ENCODE results near the gene ZNF277.

The ZNF277 gene

DNA sequence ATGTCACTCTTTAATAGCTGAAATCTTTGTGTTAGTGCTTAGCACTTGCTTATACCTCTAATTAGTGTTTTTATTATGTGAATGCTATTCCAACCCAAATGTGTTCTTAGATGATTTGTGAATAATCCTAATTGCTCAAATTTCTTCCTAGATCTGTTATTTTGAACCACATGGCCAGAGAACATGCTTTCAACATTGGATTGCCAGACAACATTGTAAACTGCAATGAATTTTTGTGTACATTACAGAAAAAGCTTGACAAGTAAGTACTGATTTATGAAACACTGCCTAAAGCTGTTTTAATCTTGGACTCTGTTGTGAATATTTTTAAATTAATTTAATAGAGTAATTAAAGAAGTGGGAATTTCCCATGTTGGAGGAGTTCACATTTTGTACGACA, 121.1 kb downstream of the ZNF277 start:
- no peak overlapping the region for H3K9ac ChIP-seq
- H3K36me3 ChIP-seq, result peaks cover 43 to 100% (median 72%) of the 10 kb centered on the region in 11 experiments
- no peaks in the 10 kb centered on the region for H3K4me1 ChIP-seq
- no peak overlapping the region for H3K27ac ChIP-seq
- H3K27me3 ChIP-seq, result no peaks in the 10 kb centered on the region
- H4K20me1 ChIP-seq, result no peaks in the 10 kb centered on the region
- TF ChIP-seq Cebpa-rat (IDR thresholded peaks at IDR 0.05), result no peak
- no peak overlapping the region for H3K4me2 ChIP-seq
- no peak overlapping the region for H3K4me3 ChIP-seq
- peaks cover 0 to 11% (median 4%) of the 10 kb centered on the region in 11 experiments; a peak in 11 of 22 replicates for H3K9me3 ChIP-seq (replicated peaks in 1 of 11)

- H3K9me3 ChIP-seq (replicated peaks in 1 of 11), result no peaks in the 10 kb centered on the region; a peak in 1 of 22 replicates
- no peaks in the 10 kb centered on the region for H3K4me1 ChIP-seq
- H3K4me2 ChIP-seq, result no peak overlapping the region
- no peak overlapping the region for H3K4me3 ChIP-seq
- H3K36me3 ChIP-seq, result peaks cover 19 to 99% (median 49%) of the 10 kb centered on the region in 11 experiments; a peak in 21 of 22 replicates
- no peak overlapping the region for H3K9ac ChIP-seq
- no peak for TF ChIP-seq Cebpa-rat (IDR thresholded peaks at IDR 0.05)
- no peaks in the 10 kb centered on the region for H3K27me3 ChIP-seq
- no peaks in the 10 kb centered on the region for H4K20me1 ChIP-seq
- H3K27ac ChIP-seq, result no peak overlapping the region
These were observed 125.0 kb downstream of the ZNF277 start for GRCh38 chr7:112331492-112331891.

GRCh38 chr7:112334366-112334765, 127.9 kb downstream of the ZNF277 start:
- no peak overlapping the region for H3K4me3 ChIP-seq
- H3K9ac ChIP-seq, result no peak overlapping the region
- no peaks in the 10 kb centered on the region for H3K9me3 ChIP-seq (replicated peaks in 1 of 11)
- H3K4me1 ChIP-seq, result no peaks in the 10 kb centered on the region
- no peak for TF ChIP-seq Cebpa-rat (IDR thresholded peaks at IDR 0.05)
- peaks cover 16 to 99% (median 48%) of the 10 kb centered on the region in 11 experiments; a peak in 21 of 22 replicates for H3K36me3 ChIP-seq
- H3K27me3 ChIP-seq, result no peaks in the 10 kb centered on the region
- no peak overlapping the region for H3K27ac ChIP-seq
- no peak overlapping the region for H3K4me2 ChIP-seq
- no peaks in the 10 kb centered on the region for H4K20me1 ChIP-seq

GRCh38 chr7:112336261-112336660, 129.8 kb downstream of the ZNF277 start:
- H3K4me3 ChIP-seq, result no peak overlapping the region
- no peak for TF ChIP-seq Cebpa-rat (IDR thresholded peaks at IDR 0.05)
- H3K9ac ChIP-seq, result no peak overlapping the region
- H3K36me3 ChIP-seq, result peaks cover 15 to 99% (median 46%) of the 10 kb centered on the region in 11 experiments; a peak in 21 of 22 replicates
- no peaks in the 10 kb centered on the region for H3K9me3 ChIP-seq (replicated peaks in 1 of 11)
- H3K4me2 ChIP-seq, result no peak overlapping the region
- no peaks in the 10 kb centered on the region for H4K20me1 ChIP-seq
- no peak overlapping the region for H3K27ac ChIP-seq
- H3K27me3 ChIP-seq, result no peaks in the 10 kb centered on the region
- H3K4me1 ChIP-seq, result no peaks in the 10 kb centered on the region

- Histone ChIP-seq H3K9ac (no peak overlapping the region), H3K36me3 (peaks cover 16 to 99% (median 52%) of the 10 kb centered on the region in 11 experiments; a peak in 21 of 22 replicates), H3K4me1 (no peaks in the 10 kb centered on the region), H3K9me3 (replicated peaks in 1 of 11) (0 out of 22 replicates have a peak, but pooled peaks cover 0 to 1% (median 0%) of the 10 kb centered on the region in 11 experiments), H3K27me3 (no peaks in the 10 kb centered on the region), H4K20me1 (no peaks in the 10 kb centered on the region), H3K27ac (no peak overlapping the region), H3K4me3 (no peak overlapping the region), H3K4me2 (no peak overlapping the region)
- no peak for TF ChIP-seq Cebpa-rat (IDR thresholded peaks at IDR 0.05)
These were observed 130.6 kb downstream of the ZNF277 start for GRCh38 chr7:112336936-112337576.

DNA sequence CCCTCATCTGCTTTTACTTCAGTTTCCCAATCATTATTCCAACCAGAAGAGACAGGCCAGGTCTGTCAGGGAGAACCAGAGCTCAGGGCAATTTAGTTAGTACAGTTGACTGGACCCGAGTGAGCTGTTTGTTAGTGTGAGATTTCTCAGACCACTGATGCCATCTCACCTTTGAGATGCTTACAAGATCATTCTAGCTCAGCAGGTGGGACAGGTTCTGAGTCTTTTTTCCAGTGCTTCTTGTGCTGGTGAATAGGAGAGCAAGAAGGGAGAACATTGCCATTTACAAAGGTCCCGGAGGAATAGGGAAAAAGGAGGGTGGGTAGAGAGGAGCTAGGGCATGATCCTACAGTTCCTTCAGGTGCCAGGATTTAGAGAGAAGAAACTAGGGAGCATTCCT, 131.4 kb downstream of the ZNF277 start:
- H3K4me2 ChIP-seq, result no peak overlapping the region

DNA sequence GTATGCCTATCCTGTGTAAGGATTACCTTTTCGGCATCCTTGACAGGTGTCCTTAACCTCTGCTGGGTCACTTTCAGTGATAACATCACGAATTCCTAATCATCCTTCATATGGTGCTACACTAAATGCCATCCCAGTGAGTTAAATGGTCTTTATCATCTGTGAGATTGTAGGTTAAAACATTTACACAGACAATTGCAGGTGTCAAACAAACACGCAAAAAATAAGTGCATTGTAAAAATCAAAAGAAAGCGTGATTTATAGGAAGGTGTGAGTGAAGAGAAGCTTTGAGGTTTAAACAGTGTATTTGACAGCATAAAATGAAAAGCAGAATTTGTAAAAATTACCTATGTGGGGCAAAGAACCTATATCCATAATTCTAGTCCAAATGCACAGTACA, 132.3 kb downstream of the ZNF277 start:
- no peak overlapping the region for H3K4me2 ChIP-seq
- no peak overlapping the region for H3K4me3 ChIP-seq
- H3K9me3 ChIP-seq (replicated peaks in 1 of 11), result peaks cover 0 to 12% (median 3%) of the 10 kb centered on the region in 11 experiments; a peak in 2 of 22 replicates
- no peaks in the 10 kb centered on the region for H3K27me3 ChIP-seq
- no peaks in the 10 kb centered on the region for H4K20me1 ChIP-seq
- no peaks in the 10 kb centered on the region for H3K4me1 ChIP-seq
- H3K36me3 ChIP-seq, result peaks cover 28 to 99% (median 64%) of the 10 kb centered on the region in 11 experiments; a peak in 21 of 22 replicates
- no peak overlapping the region for H3K27ac ChIP-seq
- H3K9ac ChIP-seq, result no peak overlapping the region
- TF ChIP-seq Cebpa-rat (IDR thresholded peaks at IDR 0.05), result no peak

More for the DNA sequence above, 131.4 kb downstream of the ZNF277 start:
- Histone ChIP-seq H3K4me3 (no peak overlapping the region), H3K9ac (no peak overlapping the region), H4K20me1 (no peaks in the 10 kb centered on the region), H3K36me3 (peaks cover 20 to 99% (median 58%) of the 10 kb centered on the region in 11 experiments; a peak in 21 of 22 replicates), H3K4me1 (no peaks in the 10 kb centered on the region), H3K27me3 (no peaks in the 10 kb centered on the region), H3K9me3 (replicated peaks in 1 of 11) (0 out of 22 replicates have a peak, but pooled peaks cover 0 to 4% (median 0%) of the 10 kb centered on the region in 11 experiments), H3K27ac (no peak overlapping the region)
- TF ChIP-seq Cebpa-rat (IDR thresholded peaks at IDR 0.05), result no peak

- Histone ChIP-seq H3K27me3 (no peaks in the 10 kb centered on the region), H3K9me3 (replicated peaks in 1 of 11) (peaks cover 0 to 15% (median 4%) of the 10 kb centered on the region in 11 experiments; a peak in 3 of 22 replicates), H3K36me3 (peaks cover 38 to 95% (median 70%) of the 10 kb centered on the region in 11 experiments; a peak in 21 of 22 replicates), H3K27ac (no peak overlapping the region), H3K4me3 (no peak overlapping the region), H3K9ac (no peak overlapping the region), H4K20me1 (no peaks in the 10 kb centered on the region), H3K4me2 (no peak overlapping the region), H3K4me1 (no peaks in the 10 kb centered on the region)
- no peak for TF ChIP-seq Cebpa-rat (IDR thresholded peaks at IDR 0.05)
These were observed 135.0 kb downstream of the ZNF277 start for GRCh38 chr7:112341464-112341863.

- no peaks in the 10 kb centered on the region for H3K4me1 ChIP-seq
- peaks cover 29 to 61% (median 42%) of the 10 kb centered on the region in 11 experiments; a peak in 21 of 22 replicates for H3K36me3 ChIP-seq
- no peak for TF ChIP-seq Cebpa-rat (IDR thresholded peaks at IDR 0.05)
- no peak overlapping the region for H3K9ac ChIP-seq
- H3K4me2 ChIP-seq, result no peak overlapping the region
- H3K27ac ChIP-seq, result no peak overlapping the region
- no peaks in the 10 kb centered on the region for H4K20me1 ChIP-seq
- H3K27me3 ChIP-seq, result no peaks in the 10 kb centered on the region
- no peak overlapping the region for H3K4me3 ChIP-seq
- peaks cover 0 to 15% (median 4%) of the 10 kb centered on the region in 11 experiments; a peak in 3 of 22 replicates for H3K9me3 ChIP-seq (replicated peaks in 1 of 11)
These were observed 140.0 kb downstream of the ZNF277 start for GRCh38 chr7:112346381-112347060.

All from BLaER1 treated with 17β-estradiol and CSF1 and Interleukin-3, amounts not matched to agents 10 nM and 100 nM (cell line).